ENCODE measurements around the gene RAPGEF2. TPM values are rescaled to one million over a fixed set of nuclear protein-coding genes. Genes with fewer than 3 reads are reported as not detected.

The RAPGEF2 gene
- total RNA-seq, 1 experiment from 2014 or later, result 17.6 TPM

DNA sequence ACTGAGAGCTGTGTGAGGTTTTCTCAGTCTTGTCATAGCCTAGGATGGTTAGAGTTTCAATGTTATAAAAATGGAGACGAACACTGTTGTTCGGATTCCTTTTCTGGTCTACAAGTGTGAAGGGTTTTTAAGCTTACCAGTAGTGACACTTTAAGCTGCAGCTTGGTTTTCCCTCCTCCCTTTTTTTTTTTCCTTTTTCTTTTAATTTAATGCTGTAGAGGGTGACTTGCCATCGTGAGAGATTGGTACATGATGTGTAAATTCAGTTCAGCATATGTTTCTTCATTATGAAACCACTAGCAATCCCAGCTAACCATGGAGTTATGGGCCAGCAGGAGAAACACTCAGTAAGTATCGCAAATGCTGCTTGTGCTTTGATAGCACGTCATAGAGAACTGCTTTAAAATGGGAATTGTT, 165.0 kb downstream of the RAPGEF2 start:
- Histone ChIP-seq H3K4me1 (ENCODE audit: control insufficient read depth, insufficient read depth, low read length) (no peaks in the 10 kb centered on the region), H3K27ac (ENCODE audit: low read length) (no peak overlapping the region), H3K4me3 (ENCODE audit: low read depth in 2 of 2, low read length in 2 of 2) (peak overlapping the region in 1 of 2 experiments; percentile 12; a peak in 1 of 4 replicates), H3K9me3 (ENCODE audit: control insufficient read depth, insufficient read depth, low read depth, low read length) (no peaks in the 10 kb centered on the region), H3K27me3 (ENCODE audit: control insufficient read depth, insufficient read depth, low read length) (no peaks in the 10 kb centered on the region), H3K36me3 (ENCODE audit: control insufficient read depth, insufficient read depth, low read length) (no peaks in the 10 kb centered on the region)
- TF ChIP-seq, protein P1, sequence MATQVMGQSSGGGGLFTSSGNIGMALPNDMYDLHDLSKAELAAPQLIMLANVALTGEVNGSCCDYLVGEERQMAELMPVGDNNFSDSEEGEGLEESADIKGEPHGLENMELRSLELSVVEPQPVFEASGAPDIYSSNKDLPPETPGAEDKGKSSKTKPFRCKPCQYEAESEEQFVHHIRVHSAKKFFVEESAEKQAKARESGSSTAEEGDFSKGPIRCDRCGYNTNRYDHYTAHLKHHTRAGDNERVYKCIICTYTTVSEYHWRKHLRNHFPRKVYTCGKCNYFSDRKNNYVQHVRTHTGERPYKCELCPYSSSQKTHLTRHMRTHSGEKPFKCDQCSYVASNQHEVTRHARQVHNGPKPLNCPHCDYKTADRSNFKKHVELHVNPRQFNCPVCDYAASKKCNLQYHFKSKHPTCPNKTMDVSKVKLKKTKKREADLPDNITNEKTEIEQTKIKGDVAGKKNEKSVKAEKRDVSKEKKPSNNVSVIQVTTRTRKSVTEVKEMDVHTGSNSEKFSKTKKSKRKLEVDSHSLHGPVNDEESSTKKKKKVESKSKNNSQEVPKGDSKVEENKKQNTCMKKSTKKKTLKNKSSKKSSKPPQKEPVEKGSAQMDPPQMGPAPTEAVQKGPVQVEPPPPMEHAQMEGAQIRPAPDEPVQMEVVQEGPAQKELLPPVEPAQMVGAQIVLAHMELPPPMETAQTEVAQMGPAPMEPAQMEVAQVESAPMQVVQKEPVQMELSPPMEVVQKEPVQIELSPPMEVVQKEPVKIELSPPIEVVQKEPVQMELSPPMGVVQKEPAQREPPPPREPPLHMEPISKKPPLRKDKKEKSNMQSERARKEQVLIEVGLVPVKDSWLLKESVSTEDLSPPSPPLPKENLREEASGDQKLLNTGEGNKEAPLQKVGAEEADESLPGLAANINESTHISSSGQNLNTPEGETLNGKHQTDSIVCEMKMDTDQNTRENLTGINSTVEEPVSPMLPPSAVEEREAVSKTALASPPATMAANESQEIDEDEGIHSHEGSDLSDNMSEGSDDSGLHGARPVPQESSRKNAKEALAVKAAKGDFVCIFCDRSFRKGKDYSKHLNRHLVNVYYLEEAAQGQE (IDR thresholded peaks at IDR 0.05; ENCODE audit: insufficient read depth in 1 of 2, low read depth in 2 of 2, low read length in 1 of 2), result no peak
- TF ChIP-seq SIN3A (IDR thresholded peaks at IDR 0.05; ENCODE audit: borderline replicate concordance, insufficient read depth, low read depth, low read length) (no peak), POLR2AphosphoS5 (IDR thresholded peaks at IDR 0.05; ENCODE audit: low read depth, low read length) (no peak), TCF7L2 (IDR thresholded peaks at IDR 0.05; ENCODE audit: low read depth, low read length) (no peak)
- TF ChIP-seq, protein P2, sequence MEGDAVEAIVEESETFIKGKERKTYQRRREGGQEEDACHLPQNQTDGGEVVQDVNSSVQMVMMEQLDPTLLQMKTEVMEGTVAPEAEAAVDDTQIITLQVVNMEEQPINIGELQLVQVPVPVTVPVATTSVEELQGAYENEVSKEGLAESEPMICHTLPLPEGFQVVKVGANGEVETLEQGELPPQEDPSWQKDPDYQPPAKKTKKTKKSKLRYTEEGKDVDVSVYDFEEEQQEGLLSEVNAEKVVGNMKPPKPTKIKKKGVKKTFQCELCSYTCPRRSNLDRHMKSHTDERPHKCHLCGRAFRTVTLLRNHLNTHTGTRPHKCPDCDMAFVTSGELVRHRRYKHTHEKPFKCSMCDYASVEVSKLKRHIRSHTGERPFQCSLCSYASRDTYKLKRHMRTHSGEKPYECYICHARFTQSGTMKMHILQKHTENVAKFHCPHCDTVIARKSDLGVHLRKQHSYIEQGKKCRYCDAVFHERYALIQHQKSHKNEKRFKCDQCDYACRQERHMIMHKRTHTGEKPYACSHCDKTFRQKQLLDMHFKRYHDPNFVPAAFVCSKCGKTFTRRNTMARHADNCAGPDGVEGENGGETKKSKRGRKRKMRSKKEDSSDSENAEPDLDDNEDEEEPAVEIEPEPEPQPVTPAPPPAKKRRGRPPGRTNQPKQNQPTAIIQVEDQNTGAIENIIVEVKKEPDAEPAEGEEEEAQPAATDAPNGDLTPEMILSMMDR (IDR thresholded peaks at IDR 0.05), result no peak
- DNase-seq (ENCODE audit: low read depth, low spot score) (no peak), ATAC-seq (no peak)
- no TSS peak for BruUV-seq (replicated peaks)
- intact Hi-C loops (cut with micrococcal nuclease; ENCODE audit: unreplicated experiment) (no loop called here), in situ Hi-C loops (cut with HindIII; ENCODE audit: low pct_unique_long_range_greater_than_20kb, low sequenced_read_pairs) (no loop called here)
- ChIA-PET CTCF (interaction anchor here (0.5 kb wide), 1 partner anchor 576 kb away, joined by 3 read pairs; no protein-coding TSS in a partner anchor), POLR2A (no interaction called here)

DNA sequence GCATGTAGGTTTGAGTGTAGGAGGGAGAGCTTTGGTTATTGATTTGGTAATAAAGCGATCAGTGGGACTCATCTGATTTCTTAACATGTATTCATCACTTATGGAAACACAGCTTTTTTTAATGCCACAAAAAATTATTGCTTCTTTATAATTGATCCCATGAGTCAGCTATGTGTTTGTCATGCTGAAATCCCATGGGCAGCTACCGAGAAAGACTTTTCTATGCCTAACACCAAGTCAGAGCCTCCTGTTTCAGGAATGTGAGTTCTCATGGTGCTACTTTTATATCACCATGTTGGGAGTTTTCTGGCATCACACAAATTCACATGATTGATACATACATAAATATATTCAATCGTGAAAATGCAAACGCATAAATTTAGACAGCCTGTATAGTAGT, 165.7 kb downstream of the RAPGEF2 start:
- POLR2A ChIA-PET, result no interaction called here
- no peak for ATAC-seq

More for the DNA sequence above, 165.7 kb downstream of the RAPGEF2 start:
- H3K4me1 ChIP-seq (ENCODE audit: control insufficient read depth, insufficient read depth, low read length), result no peaks in the 10 kb centered on the region
- in situ Hi-C loops (cut with HindIII; ENCODE audit: low pct_unique_long_range_greater_than_20kb, low sequenced_read_pairs) (no loop called here), intact Hi-C loops (cut with micrococcal nuclease; ENCODE audit: unreplicated experiment) (no loop called here)
- H3K4me3 ChIP-seq (ENCODE audit: low read depth in 2 of 2, low read length in 2 of 2), result no peak overlapping the region
- H3K27me3 ChIP-seq (ENCODE audit: control insufficient read depth, insufficient read depth, low read length), result no peaks in the 10 kb centered on the region
- TF ChIP-seq, protein P1 (IDR thresholded peaks at IDR 0.05; ENCODE audit: insufficient read depth in 1 of 2, low read depth in 2 of 2, low read length in 1 of 2), result no peak
- TF ChIP-seq, protein P2 (IDR thresholded peaks at IDR 0.05), result no peak
- no peak for TF ChIP-seq POLR2AphosphoS5 (IDR thresholded peaks at IDR 0.05; ENCODE audit: low read depth, low read length)
- TF ChIP-seq TCF7L2 (IDR thresholded peaks at IDR 0.05; ENCODE audit: low read depth, low read length), result no peak
- no peak for TF ChIP-seq SIN3A (IDR thresholded peaks at IDR 0.05; ENCODE audit: borderline replicate concordance, insufficient read depth, low read depth, low read length)
- CTCF ChIA-PET, result no interaction called here
- DNase-seq (ENCODE audit: low read depth, low spot score), result no peak
- no TSS peak for BruUV-seq (replicated peaks)
- no peak overlapping the region for H3K27ac ChIP-seq (ENCODE audit: low read length)
- H3K9me3 ChIP-seq (ENCODE audit: control insufficient read depth, insufficient read depth, low read depth, low read length), result no peaks in the 10 kb centered on the region
- no peaks in the 10 kb centered on the region for H3K36me3 ChIP-seq (ENCODE audit: control insufficient read depth, insufficient read depth, low read length)

Data from Panc1 (cell line).